ENCODE measurements around the gene EMILIN2.

DNA sequence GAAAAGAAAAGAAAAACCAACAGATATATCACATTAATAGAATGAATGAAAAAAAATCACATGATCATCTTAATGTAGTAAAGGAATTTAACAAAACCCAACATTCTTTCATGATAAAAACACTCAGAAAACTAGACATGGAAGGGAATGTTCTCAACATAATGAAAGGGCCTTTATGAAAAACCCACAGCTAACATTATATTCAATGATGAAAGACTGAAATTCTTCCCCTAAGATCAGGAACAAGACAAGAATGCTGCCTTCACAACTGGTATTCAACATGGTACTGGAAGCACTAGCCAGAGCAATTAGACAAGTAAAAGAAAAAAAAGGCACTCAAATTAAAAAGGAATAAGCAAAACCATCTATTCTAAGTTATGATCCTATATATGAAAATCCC lies 28.5 kb upstream of the EMILIN2 start:
- TF ChIP-seq POLR2AphosphoS5 (IDR thresholded peaks at IDR 0.05; ENCODE audit: low read depth) (no peak), CTCF (IDR thresholded peaks at IDR 0.05; ENCODE audit: insufficient read depth, low read length) (no peak), GABPA (IDR thresholded peaks at IDR 0.05; ENCODE audit: low read depth) (no peak), REST (IDR thresholded peaks at IDR 0.05; ENCODE audit: insufficient replicate concordance, low read depth) (no peak)

All from HL-60 (cell line).